Subcutaneous preadipocyte (primary cell): ENCODE measurements around the gene MALT1. TPM values are rescaled to one million over a fixed set of nuclear protein-coding genes. Genes with fewer than 3 reads are reported as not detected.

ENCODE experiments used
- total RNA-seq: library from RNA; depleted of rRNA; stranded (reverse); fragments of >200 nt; gene quantifications from 2 replicates; pipeline ENCODE4 v1.2.3, GENCODE V29; 2012

MALT1 gene, protein sequence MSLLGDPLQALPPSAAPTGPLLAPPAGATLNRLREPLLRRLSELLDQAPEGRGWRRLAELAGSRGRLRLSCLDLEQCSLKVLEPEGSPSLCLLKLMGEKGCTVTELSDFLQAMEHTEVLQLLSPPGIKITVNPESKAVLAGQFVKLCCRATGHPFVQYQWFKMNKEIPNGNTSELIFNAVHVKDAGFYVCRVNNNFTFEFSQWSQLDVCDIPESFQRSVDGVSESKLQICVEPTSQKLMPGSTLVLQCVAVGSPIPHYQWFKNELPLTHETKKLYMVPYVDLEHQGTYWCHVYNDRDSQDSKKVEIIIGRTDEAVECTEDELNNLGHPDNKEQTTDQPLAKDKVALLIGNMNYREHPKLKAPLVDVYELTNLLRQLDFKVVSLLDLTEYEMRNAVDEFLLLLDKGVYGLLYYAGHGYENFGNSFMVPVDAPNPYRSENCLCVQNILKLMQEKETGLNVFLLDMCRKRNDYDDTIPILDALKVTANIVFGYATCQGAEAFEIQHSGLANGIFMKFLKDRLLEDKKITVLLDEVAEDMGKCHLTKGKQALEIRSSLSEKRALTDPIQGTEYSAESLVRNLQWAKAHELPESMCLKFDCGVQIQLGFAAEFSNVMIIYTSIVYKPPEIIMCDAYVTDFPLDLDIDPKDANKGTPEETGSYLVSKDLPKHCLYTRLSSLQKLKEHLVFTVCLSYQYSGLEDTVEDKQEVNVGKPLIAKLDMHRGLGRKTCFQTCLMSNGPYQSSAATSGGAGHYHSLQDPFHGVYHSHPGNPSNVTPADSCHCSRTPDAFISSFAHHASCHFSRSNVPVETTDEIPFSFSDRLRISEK
- 13.6 and 18.4 TPM in 2 replicates for total RNA-seq

DNA sequence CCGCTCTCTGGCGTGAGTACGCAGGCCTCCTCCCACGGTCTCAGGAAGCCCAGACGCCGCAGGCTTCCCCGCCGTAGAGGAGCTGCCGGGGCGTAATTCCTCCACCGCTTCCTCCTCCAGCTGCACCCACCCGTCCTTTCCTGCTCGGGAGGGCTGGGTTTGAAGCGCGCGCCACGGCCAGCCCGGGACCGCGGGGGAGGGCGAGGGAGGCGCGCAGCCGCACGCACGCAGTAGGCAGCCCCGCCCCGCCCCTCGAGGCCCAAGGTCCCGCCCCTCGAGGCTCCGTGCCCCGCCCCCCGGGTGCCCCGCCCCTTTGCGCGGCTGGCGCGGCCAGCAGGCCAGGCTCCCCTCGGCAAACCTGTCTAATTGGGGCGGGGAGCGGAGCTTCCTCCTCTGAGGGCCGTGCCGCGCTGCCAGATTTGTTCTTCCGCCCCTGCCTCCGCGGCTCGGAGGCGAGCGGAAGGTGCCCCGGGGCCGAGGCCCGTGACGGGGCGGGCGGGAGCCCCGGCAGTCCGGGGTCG is at the start of gene MALT1:
Gene MALT1, plus strand, starts transcription at position 355 of the 521 bp plus-strand sequence. CDS start 179 bp downstream, outside the sequence.

Other genes starting within 250 kb of the MALT1 start
- 0.98 and 3.7 TPM in 2 replicates for gene ALPK2, start 42.4 kb upstream of the MALT1 start, total RNA-seq
- 19.5 and 20.7 TPM in 2 replicates for gene ZNF532, start 193.4 kb downstream of the MALT1 start, total RNA-seq